ENCODE results near the gene CDH8.

GRCh38 chr16:61993108-61993507 is 43.1 kb downstream of the CDH8 start:
- TF ChIP-seq CREB1 (IDR thresholded peaks at IDR 0.05; ENCODE audit: low read depth) (no peak), REST (IDR thresholded peaks at IDR 0.05; ENCODE audit: low read depth) (no peak), NFIC (IDR thresholded peaks at IDR 0.05) (no peak), TAF1 (IDR thresholded peaks at IDR 0.05; ENCODE audit: low read depth) (no peak)

Data from Ishikawa (cell line).